Peyer's patch (tissue), 4 donors: ENCODE data around the gene TNC.

Experiments used
- CTCF ChIP-seq, 6 experiments: fragments of 450-650 bp in 4 of 6; fragments of 200-600 bp in 2 of 6; sonication (generic) in 1 of 6; IDR thresholded peaks; one replicate each; pipeline ENCODE4 v1.5.1; 2017 to 2019; ENCODE audit warnings: antibody characterized with exemption in 6 of 6, mild to moderate bottlenecking in 3 of 6, moderate library complexity in 1 of 6
- POLR2A ChIP-seq, 2 donors: fragments of 450-650 bp; IDR thresholded peaks; one replicate each; pipeline ENCODE4 v1.5.1; 2017; ENCODE audit warnings: antibody characterized with exemption in 2 of 2, mild to moderate bottlenecking in 2 of 2, moderate library complexity in 2 of 2

- TF ChIP-seq CTCF (IDR thresholded peaks at IDR 0.05) (no peak), POLR2A (IDR thresholded peaks at IDR 0.05) (no peak)
These were observed 29.1 kb downstream of the TNC start for GRCh38 chr9:115088860-115089259.
